Cardiac fibroblast (primary cell): ENCODE measurements around the gene RER1.

Experiments used
- DNase-seq, 2 donors: peaks; one replicate each; pipeline versions ENCODE4 v3.0.0 to v3.0.0-alpha.2; 2010; ENCODE audit warnings: low read depth in 2 of 2
- H3K4me3 ChIP-seq, 2 donors: replicated peaks in 1 of 2; 1 replicate in 1 of 2; 2 replicates in 1 of 2; pipeline ENCODE4 v1.5.1; 2011; ENCODE audit warnings: low read depth in 2 of 2, low read length in 2 of 2, mild to moderate bottlenecking in 2 of 2, moderate library complexity in 1 of 2
- CTCF ChIP-seq: IDR thresholded peaks from one replicate; pipeline ENCODE4 v1.5.1; 2011; ENCODE audit warnings: low read depth, mild to moderate bottlenecking, low read length, inconsistent platforms

RER1 gene

GRCh38 chr1:2350501-2350900 lies 41.1 kb upstream of the RER1 start:
- no peak overlapping the region for H3K4me3 ChIP-seq
- TF ChIP-seq CTCF, result no peak

GRCh38 chr1:2350911-2351655 lies 40.6 kb upstream of the RER1 start:
- no peak for TF ChIP-seq CTCF
- no peak for DNase-seq
- H3K4me3 ChIP-seq, result no peak overlapping the region

More at GRCh38 chr1:2350501-2350900, 41.1 kb upstream of the RER1 start:
- no peak for DNase-seq

- no peak overlapping the region for H3K4me3 ChIP-seq
- no peak for DNase-seq
- no peak for TF ChIP-seq CTCF
Observed at GRCh38 chr1:2351723-2352122, 39.9 kb upstream of the RER1 start.

- DNase-seq, result no peak
- TF ChIP-seq CTCF, result no peak
- H3K4me3 ChIP-seq, result no peak overlapping the region
Observed at GRCh38 chr1:2352341-2352896, 39.2 kb upstream of the RER1 start.

- no peak for TF ChIP-seq CTCF
- no peak overlapping the region for H3K4me3 ChIP-seq
- DNase-seq, result no peak
Observed at GRCh38 chr1:2352897-2353550, 38.6 kb upstream of the RER1 start.

GRCh38 chr1:2353551-2354438 lies 37.8 kb upstream of the RER1 start:
- DNase-seq, result no peak

More at GRCh38 chr1:2353551-2354438, 37.8 kb upstream of the RER1 start:
- H3K4me3 ChIP-seq, result no peak overlapping the region
- TF ChIP-seq CTCF, result no peak
